Measurements from ENCODE around the gene ATP6V0B. TPM values are rescaled to one million over a fixed set of nuclear protein-coding genes. Genes with fewer than 3 reads are reported as not detected.
A peak's percentile ranks its signal among the peaks of the same experiment; 100 is the strongest.

The ATP6V0B gene
- polyA plus RNA-seq, 6 donors from 2014 or later = 264 to 432 (median 286) TPM

- H3K36me3 Mint-ChIP-seq = peaks cover 0 to 4% of the 10 kb centered on the region in 2 donors
- H3K27me3 Mint-ChIP-seq = peaks cover 12 to 43% (median 33%) of the 10 kb centered on the region in 3 donors
- peak overlapping the region; percentile 51 to 83 (median 78) for H3K4me3 Mint-ChIP-seq
- peaks cover 22 to 33% (median 22%) of the 10 kb centered on the region in 3 donors for H3K4me1 Mint-ChIP-seq
- H3K27ac Mint-ChIP-seq = no peak overlapping the region
- ATAC-seq (ENCODE audit: low read depth in 2 of 2) (peak; percentile 59 to 61), DNase-seq (peak; percentile 29)
- no peaks in the 10 kb centered on the region for H3K9me3 Mint-ChIP-seq
Observed at GRCh38 chr1:43936431-43937151, 38.2 kb upstream of the ATP6V0B start.

GRCh38 chr1:43937179-43937865, 37.4 kb upstream of the ATP6V0B start:
- DNase-seq (no peak), ATAC-seq (ENCODE audit: low read depth in 2 of 2) (no peak)
- Mint-ChIP-seq H3K4me3 (peak overlapping the region in 4 of 8 donors; percentile 24 to 82 (median 76)), H3K27ac (no peak overlapping the region), H3K9me3 (no peaks in the 10 kb centered on the region), H3K4me1 (peaks cover 22 to 33% (median 22%) of the 10 kb centered on the region in 3 donors), H3K36me3 (peaks cover 0 to 4% of the 10 kb centered on the region in 2 donors), H3K27me3 (peaks cover 12 to 40% (median 32%) of the 10 kb centered on the region in 3 donors)

DNA sequence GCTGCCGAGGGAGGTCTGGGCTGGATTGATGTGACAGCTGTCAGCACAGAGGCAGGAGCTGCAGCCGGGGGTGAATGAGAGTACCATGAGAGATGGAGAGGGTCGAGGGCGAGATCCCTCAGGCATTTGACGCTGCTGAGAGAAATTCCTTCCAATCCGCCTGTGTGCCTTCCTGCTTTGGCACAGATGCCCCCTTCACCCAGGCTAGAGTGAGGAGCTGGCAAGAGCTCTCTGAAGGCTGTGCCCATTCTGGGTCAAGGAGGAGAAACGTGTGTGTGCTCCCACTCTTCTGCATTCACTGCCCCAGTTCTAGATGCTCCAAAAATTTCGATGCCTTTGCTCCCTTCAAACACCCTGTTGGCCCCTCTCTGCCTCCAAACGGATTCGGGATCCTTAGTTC, 36.4 kb upstream of the ATP6V0B start:
- Mint-ChIP-seq H3K4me1 (peaks cover 16 to 25% (median 24%) of the 10 kb centered on the region in 3 donors), H3K27me3 (peaks cover 6 to 29% (median 22%) of the 10 kb centered on the region in 3 donors), H3K27ac (peak overlapping the region in 2 of 6 donors; percentile 38 to 67), H3K36me3 (no peaks in the 10 kb centered on the region), H3K9me3 (no peaks in the 10 kb centered on the region), H3K4me3 (peak overlapping the region in 2 of 8 donors; percentile 1 to 53)
- ATAC-seq (ENCODE audit: low read depth in 2 of 2) = no peak
- no peak for DNase-seq

GRCh38 chr1:43938892-43939587, 35.7 kb upstream of the ATP6V0B start:
- peak overlapping the region in 1 of 6 donors; percentile 67 for H3K27ac Mint-ChIP-seq
- peak overlapping the region in 1 of 8 donors; percentile 27 for H3K4me3 Mint-ChIP-seq
- no peaks in the 10 kb centered on the region for H3K36me3 Mint-ChIP-seq
- DNase-seq (no peak), ATAC-seq (ENCODE audit: low read depth in 2 of 2) (no peak)
- no peaks in the 10 kb centered on the region for H3K9me3 Mint-ChIP-seq
- peaks cover 13 to 20% (median 17%) of the 10 kb centered on the region in 3 donors for H3K4me1 Mint-ChIP-seq
- H3K27me3 Mint-ChIP-seq = peaks cover 3 to 23% (median 15%) of the 10 kb centered on the region in 3 donors

GRCh38 chr1:43942411-43942810, 32.3 kb upstream of the ATP6V0B start:
- DNase-seq (no peak), ATAC-seq (ENCODE audit: low read depth in 2 of 2) (no peak)
- no peaks in the 10 kb centered on the region for H3K27me3 Mint-ChIP-seq
- H3K4me1 Mint-ChIP-seq = peaks cover 21 to 29% (median 27%) of the 10 kb centered on the region in 3 donors
- H3K36me3 Mint-ChIP-seq = no peaks in the 10 kb centered on the region
- H3K9me3 Mint-ChIP-seq = no peaks in the 10 kb centered on the region
- H3K4me3 Mint-ChIP-seq = peak overlapping the region in 1 of 8 donors; percentile 54
- H3K27ac Mint-ChIP-seq = peak overlapping the region in 3 of 6 donors; percentile 33 to 69 (median 38)

GRCh38 chr1:43944860-43945259, 29.9 kb upstream of the ATP6V0B start:
- peaks cover 34 to 40% (median 37%) of the 10 kb centered on the region in 3 donors for H3K4me1 Mint-ChIP-seq
- no peaks in the 10 kb centered on the region for H3K27me3 Mint-ChIP-seq
- no peak for DNase-seq

DNA sequence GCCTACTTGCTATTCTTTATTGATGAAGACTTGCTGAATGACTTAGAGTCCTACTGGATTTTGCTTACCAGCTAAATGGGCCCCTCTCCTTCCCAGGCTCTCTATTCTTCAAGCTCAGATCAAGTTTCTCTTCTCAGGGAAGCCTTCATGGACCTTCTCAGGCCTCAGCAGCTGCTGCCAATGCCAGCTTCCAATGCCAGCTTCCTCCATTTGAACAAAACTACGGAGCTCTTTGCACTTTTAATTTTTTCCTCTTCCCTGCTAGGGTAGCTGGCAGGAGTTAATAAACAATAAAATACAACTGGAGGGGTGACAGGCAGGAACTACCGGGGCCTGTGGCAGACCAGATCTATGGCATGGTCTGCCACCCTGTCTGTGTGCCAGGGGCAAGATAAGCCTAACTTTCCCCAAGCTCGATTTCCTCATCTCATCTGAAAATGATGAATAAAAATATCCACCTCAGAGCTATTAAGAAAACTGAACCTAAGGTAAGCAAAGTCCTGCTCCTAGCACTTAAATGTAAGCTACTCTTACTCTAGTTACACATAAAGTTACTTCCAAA, 29.0 kb upstream of the ATP6V0B start:
- Mint-ChIP-seq H3K9me3 (no peaks in the 10 kb centered on the region), H3K27me3 (no peaks in the 10 kb centered on the region), H3K4me1 (peaks cover 37 to 47% (median 39%) of the 10 kb centered on the region in 3 donors), H3K36me3 (peaks cover 0 to 9% of the 10 kb centered on the region in 2 donors), H3K27ac (peak overlapping the region; percentile 94 to 99 (median 96)), H3K4me3 (peak overlapping the region; percentile 91 to 97 (median 94))
- DNase-seq (no peak), ATAC-seq (ENCODE audit: low read depth in 2 of 2) (no peak)

More at GRCh38 chr1:43944860-43945259, 29.9 kb upstream of the ATP6V0B start:
- H3K27ac Mint-ChIP-seq = peak overlapping the region in 2 of 6 donors; percentile 12 to 69
- no peak for ATAC-seq (ENCODE audit: low read depth in 2 of 2)
- peak overlapping the region; percentile 2 to 91 (median 56) for H3K4me3 Mint-ChIP-seq
- H3K9me3 Mint-ChIP-seq = no peaks in the 10 kb centered on the region
- no peaks in the 10 kb centered on the region for H3K36me3 Mint-ChIP-seq

DNA sequence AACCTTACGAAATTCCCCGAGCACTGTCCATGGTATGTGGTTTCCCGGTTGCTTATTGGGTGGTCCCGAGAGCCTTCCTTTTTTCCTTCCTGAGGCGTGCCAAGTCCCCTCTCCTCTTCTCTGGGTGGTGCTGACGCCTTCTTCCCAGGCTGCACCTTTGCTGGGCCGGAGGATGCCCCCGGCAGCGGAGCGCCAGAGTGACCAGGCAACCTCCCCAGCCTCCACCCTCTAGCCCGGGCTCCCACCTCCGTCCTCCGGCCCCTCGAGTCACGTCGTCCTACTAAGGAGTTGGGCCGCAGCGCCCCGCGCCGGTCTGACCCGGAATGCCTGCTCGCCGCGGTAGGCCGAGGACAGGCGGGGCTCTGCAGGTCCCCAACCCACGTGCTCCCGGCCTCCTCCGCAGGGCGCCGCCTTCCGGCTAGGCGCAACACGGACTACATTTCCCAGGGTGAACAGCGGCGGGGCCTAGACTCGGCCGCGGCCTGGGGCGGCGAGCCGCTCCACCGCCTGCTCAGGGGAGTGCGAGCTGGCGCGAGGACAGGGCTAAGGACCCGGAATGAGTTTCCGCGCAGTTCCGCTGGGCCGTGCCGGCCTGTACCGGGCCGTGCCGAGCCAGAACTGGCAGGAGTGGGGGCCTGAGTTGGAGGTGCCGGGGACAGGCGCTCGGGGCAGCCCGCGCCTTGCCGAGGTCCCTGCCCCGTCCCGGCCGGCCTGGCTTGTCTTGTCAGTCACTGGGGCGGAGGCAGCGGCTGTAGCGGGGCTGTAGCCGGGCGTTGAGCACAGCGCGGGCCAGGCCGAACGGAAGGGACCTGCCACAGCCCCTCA, 28.3 kb upstream of the ATP6V0B start, which contains the start of gene IPO13:
Gene IPO13, plus strand, starts transcription at position 715 of the 825 bp plus-strand sequence. CDS start 651 bp downstream, outside the sequence.
- H3K27me3 Mint-ChIP-seq = no peaks in the 10 kb centered on the region
- DNase-seq (peak; percentile 96), ATAC-seq (ENCODE audit: low read depth in 2 of 2) (peak; percentile 93 to 94)
- H3K4me1 Mint-ChIP-seq = peaks cover 37 to 54% (median 39%) of the 10 kb centered on the region in 3 donors
- peaks cover 0 to 9% of the 10 kb centered on the region in 2 donors for H3K36me3 Mint-ChIP-seq
- H3K4me3 Mint-ChIP-seq = peak within 1 kb of the TSS; percentile 91 to 97 (median 94)
- H3K27ac Mint-ChIP-seq = peak within 1 kb of the TSS; percentile 94 to 99 (median 96)
- H3K9me3 Mint-ChIP-seq = no peaks in the 10 kb centered on the region

- Mint-ChIP-seq H3K27me3 (no peaks in the 10 kb centered on the region), H3K9me3 (no peaks in the 10 kb centered on the region), H3K4me1 (peaks cover 37 to 57% (median 39%) of the 10 kb centered on the region in 3 donors), H3K27ac (peak overlapping the region; percentile 92 to 98 (median 95)), H3K4me3 (peak overlapping the region; percentile 91 to 97 (median 94)), H3K36me3 (peaks cover 0 to 9% of the 10 kb centered on the region in 2 donors)
- peak; percentile 0 to 2 for ATAC-seq (ENCODE audit: low read depth in 2 of 2)
- no peak for DNase-seq
Observed at GRCh38 chr1:43947061-43947873, 27.5 kb upstream of the ATP6V0B start.

GRCh38 chr1:43947874-43948437, 26.8 kb upstream of the ATP6V0B start:
- Mint-ChIP-seq H3K36me3 (peaks cover 0 to 9% of the 10 kb centered on the region in 2 donors), H3K9me3 (no peaks in the 10 kb centered on the region), H3K4me3 (peak overlapping the region; percentile 84 to 95 (median 94)), H3K27ac (peak overlapping the region in 5 of 6 donors; percentile 36 to 95 (median 85)), H3K27me3 (no peaks in the 10 kb centered on the region), H3K4me1 (peaks cover 32 to 57% (median 39%) of the 10 kb centered on the region in 3 donors)
- ATAC-seq (ENCODE audit: low read depth in 2 of 2) = no peak
- DNase-seq = no peak

DNA sequence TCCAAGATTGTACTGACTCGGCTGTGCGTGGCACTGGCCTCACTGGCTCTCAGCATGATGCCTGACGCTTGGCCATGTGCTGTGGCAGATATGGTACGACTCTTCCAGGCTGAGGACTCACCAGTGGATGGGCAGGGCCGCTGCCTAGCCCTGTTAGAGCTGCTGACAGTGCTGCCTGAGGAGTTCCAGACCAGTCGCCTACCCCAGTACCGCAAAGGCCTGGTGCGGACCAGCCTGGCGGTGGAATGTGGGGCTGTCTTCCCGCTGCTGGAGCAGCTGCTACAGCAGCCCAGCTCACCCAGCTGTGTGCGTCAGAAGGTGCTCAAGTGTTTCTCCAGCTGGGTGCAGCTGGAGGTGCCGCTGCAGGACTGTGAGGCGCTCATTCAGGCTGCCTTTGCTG, 25.1 kb upstream of the ATP6V0B start:
- ATAC-seq (ENCODE audit: low read depth in 2 of 2) (no peak), DNase-seq (no peak)
- peaks cover 0 to 9% of the 10 kb centered on the region in 2 donors for H3K36me3 Mint-ChIP-seq
- H3K9me3 Mint-ChIP-seq = no peaks in the 10 kb centered on the region
- H3K27ac Mint-ChIP-seq = no peak overlapping the region
- peaks cover 29 to 54% (median 34%) of the 10 kb centered on the region in 3 donors for H3K4me1 Mint-ChIP-seq
- peak overlapping the region in 3 of 8 donors; percentile 23 to 94 (median 54) for H3K4me3 Mint-ChIP-seq
- H3K27me3 Mint-ChIP-seq = no peaks in the 10 kb centered on the region
